ENCODE results near the gene GREM2.

DNA sequence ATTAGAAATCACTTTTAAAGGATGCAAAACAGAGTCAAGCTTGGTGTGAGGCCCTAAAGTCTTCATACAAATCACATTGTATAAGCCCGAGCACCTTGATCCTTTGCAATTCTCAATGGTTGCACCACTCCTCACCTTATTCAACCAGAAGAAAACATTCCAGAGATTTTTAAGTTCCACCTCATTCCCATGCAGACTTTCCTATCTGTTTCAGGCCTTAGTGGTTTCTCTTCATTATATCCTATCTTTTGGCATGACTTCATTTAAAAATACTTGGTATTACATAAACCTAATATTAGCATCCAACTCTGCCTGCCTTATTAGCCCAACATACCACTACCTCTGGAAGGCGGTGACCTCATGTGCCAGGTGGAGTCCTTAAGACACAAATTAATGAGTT is 9.3 kb upstream of the GREM2 start:
- TF ChIP-seq CTCF (IDR thresholded peaks at IDR 0.05) = no peak
- TF ChIP-seq POLR2A (IDR thresholded peaks at IDR 0.05) = no peak
